Hematopoietic multipotent progenitor cell treated with erythropoietin and hydrocortisone succinate and interleukin-3 and kit ligand, for 6 days (in vitro differentiated cells): ENCODE results near the gene MYH14.

Experiments
- DNase-seq: peaks from one replicate; pipeline ENCODE4 v3.0.0-alpha.2; 2015

MYH14 gene

DNA sequence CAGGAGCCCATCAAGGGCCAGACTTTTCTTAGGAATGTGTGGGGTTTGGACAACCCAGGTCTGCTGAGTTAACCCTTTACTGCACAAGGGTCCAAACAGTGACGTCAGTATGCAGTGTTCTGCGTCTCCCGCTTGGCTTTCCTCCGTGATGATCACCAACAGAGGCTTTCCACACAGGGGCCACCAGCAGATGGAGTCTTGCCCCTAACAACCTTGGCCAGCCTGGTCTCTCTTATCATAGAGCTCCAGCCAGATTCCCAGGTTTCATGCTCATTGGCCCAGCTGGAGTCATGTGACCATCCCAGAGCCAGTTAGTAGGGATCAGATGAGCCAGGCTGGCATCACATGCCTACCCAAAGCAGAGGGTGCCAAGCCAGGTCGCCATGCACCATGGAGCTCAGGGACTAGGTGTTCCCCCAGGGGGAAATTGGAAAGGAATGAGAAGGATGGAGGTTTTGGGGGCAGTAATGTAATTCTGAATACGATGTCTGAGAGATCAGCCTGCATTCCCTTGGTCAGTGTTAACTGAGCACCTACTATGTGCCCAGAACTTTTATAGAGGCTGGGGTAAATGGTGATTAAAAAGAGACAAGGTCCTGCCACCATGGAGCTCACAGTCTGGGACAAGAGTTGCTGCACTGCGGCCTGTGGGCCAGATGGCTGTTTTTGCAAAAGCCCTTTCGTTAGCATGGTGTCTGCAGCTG, 61.2 kb downstream of the MYH14 start:
- DNase-seq: peak; percentile 31

DNA sequence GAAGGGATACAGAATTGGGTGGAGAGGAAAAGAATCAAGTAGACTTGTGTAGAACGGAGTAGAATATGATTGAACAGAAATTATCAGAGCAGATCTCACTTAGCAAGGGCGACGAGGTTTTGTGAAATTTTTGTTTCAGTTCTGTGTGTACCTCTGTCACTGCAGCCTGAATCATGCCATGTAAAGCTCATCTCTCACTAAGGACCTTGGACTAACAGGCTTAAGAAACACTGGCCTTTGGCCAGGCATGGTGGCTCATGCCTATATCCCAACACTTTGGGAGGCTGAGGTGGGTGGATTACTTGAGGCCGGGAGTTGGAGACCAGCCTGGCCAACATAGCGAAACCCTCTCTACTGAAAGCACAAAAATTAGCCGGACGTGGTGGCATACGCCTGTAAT, 62.6 kb downstream of the MYH14 start:
- DNase-seq: no peak

DNA sequence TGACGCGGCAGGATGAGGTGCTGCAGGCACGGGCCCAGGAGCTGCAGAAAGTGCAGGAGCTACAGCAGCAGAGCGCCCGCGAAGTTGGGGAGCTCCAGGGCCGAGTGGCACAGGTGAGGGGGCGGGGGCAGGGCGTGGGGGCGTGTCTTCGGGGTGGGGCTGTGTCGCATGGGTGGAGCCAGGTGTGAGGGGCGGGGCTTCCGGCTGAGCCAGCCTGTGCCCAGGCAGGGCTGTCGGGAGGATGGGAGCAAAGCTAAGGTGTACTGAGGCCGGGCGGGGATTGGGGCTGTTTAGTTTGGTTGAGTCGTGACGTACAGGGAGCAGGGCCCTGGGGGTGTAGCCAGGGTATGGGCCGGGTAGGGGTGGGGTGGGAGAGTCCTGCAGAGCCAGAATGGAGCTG, 63.5 kb downstream of the MYH14 start:
- DNase-seq: peak; percentile 4

DNA sequence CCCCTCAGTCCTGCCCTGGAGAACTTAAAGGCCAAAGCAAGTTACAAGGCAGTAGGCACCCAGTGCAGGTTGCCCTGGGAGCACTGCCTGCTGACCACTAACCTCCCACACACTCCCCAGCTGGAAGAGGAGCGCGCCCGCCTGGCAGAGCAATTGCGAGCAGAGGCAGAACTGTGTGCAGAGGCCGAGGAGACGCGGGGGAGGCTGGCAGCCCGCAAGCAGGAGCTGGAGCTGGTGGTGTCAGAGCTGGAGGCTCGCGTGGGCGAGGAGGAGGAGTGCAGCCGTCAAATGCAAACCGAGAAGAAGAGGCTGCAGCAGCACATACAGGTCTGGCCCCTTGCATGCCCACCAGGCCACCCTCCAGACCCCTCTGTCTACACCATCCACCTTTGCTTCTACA, 64.6 kb downstream of the MYH14 start:
- DNase-seq: no peak

DNA sequence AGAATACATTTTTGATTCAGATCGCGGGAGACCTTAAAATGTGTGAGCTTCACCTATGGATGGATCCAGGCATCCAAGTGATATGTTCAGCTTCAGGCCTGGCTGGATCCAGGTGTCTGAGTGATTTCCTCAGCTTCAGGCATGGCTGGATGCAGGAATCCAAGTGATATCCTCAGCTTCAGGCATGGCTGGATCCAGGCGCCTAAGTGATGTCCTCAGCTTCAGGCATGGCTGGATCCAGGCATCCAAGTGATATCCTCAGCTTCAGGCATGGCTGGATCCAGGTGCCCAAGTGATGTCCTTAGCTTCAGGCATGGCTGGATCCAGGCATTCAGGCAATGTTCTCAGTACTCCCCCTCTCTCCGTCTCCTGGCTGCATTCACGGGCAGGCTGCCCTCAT, 65.1 kb downstream of the MYH14 start:
- no peak for DNase-seq

DNA sequence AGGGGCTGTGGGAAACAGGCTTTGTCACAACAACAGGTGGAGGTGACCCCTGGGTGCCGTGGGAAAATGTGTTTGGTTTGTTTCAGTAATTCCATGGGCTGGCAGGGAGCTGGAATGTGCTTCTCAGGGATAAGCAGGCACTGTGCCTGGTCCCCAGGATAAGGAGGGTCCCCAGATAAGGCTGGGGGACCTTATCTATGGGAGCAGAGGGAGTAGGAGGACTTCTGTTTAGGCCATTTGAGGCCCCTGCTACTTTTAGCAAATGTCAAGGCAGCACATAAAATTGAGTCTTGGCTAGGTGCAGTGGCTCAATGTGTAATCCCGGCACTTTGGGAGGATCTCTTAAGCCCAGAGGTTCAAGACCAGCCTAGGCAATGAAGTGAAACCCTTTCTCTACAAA, 66.2 kb downstream of the MYH14 start:
- DNase-seq: peak; percentile 18

DNA sequence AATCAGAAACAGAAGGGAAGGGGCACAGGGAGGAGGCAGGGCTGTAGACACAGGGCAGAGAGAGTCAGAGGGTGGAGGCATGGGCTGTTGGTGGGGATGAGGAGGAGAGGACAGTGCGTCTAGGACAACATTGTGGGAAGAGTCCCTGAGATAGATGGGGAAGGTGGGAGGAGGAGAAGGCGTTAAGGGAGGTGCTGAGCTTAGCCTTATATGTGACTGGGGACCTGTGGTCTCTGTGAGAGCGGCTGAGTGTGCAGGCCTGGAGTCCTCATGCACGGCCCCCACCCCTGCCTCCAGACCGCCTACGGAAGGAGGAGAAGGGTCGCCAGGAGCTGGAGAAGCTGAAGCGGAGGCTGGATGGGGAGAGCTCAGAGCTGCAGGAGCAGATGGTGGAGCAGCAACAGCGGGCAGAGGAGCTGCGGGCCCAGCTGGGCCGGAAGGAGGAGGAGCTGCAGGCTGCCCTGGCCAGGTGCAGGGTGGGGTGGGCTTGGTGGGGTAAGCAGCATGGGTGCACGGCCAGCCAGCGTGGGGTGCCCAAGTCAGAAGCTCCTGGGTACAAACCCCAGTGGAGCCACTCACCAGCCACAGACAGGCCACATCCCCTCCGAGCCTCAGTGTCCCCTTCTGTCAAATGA, 69.0 kb downstream of the MYH14 start:
- no peak for DNase-seq

DNA sequence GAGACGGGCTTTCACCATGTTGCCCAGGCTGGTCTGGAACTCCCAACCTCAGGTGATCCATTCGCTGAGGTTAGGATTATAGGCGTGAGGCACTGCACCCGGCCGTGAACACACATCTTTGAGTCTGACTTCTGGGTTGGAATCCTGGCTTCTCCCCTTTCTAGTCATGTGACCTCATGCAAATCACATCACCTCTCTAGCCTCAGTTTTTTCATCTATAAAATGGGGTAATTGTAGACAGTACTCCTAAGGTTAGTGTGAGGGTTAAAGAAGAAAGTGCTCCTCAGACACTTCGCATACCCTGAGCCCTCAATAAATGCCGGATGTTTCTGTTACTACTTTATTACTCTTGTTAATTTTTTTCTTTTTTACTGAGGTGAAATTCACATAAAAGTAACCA, 70.4 kb downstream of the MYH14 start:
- DNase-seq: no peak

DNA sequence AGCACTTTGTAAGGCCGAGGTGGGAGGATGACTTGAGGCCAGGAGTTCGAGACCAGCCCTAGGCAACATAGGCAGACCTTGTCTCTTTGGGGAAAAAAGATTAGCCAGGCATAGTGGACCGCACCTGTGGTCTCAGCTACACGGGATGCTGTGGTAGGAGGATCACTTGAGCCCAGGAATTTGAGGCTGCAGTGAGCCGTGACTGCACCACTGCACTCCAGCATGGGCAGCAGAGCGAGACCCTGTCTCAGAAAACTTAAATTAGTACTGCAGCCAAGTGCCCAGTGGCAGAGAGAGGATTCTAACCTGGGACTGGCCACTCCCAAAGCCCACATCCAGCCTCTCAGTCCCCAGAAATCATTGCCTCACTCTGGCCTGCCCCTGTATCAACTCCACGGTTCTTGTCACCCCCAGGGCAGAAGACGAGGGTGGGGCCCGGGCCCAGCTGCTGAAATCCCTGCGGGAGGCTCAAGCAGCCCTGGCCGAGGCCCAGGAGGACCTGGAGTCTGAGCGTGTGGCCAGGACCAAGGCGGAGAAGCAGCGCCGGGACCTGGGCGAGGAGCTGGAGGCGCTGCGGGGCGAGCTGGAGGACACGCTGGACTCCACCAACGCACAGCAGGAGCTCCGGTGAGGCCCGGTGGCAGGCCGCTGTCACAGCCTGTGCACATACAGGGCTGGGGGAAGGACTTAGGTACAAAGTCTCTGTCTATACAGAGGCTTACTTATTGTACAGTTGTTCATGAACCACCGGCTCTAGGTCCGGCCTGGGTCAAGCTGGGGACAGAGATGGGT, 72.4 kb downstream of the MYH14 start:
- DNase-seq: no peak

DNA sequence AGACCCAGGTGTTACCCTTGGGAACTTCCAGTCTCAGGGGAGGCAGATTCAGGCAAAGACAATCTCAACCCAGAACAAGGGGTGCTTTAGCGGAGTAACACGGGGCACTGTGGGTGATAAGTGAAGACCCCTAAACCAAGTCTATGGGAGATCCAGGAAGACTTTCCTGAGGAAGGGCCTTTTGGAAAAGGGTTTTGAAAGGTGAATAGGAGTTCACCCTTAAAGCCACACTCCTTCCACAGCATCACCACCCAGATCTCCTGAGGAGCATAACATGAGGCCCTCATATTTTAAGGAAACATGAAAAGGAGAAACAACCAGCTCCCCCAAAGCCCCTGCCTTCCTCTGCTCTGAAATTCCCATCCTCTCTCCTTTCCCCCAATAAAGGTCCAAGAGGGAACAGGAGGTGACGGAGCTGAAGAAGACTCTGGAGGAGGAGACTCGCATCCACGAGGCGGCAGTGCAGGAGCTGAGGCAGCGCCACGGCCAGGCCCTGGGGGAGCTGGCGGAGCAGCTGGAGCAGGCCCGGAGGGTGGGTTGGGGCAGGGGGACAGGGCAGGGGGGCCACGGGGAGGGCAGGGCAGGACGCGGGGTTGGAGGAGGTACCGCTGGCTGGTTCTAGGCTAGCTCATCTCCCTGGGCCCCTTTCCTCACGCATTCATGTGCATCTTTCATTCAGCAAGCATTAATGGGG, 73.1 kb downstream of the MYH14 start:
- no peak for DNase-seq

DNA sequence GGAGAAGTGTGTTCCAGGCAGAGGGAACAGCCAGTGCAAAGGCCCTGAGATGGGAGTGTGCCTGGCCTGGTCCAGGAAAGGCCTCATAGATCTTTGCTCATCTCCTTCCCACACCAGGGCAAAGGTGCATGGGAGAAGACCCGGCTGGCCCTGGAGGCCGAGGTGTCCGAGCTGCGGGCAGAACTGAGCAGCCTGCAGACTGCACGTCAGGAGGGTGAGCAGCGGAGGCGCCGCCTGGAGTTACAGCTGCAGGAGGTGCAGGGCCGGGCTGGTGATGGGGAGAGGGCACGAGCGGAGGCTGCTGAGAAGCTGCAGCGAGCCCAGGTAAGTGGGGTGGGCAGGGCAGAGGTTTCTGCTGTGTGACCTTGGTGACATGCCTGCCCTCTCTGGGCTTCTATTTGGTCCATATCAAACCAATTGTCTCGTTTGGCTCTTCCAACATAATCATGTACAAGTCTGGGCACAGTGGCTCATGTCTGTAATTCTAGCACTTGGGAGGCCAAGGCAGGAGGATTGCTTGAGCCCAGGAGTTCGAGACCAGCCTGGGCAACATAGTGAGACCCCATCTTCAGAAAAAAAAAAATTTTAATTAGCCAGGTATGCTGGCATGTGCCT, 74.7 kb downstream of the MYH14 start:
- no peak for DNase-seq

DNA sequence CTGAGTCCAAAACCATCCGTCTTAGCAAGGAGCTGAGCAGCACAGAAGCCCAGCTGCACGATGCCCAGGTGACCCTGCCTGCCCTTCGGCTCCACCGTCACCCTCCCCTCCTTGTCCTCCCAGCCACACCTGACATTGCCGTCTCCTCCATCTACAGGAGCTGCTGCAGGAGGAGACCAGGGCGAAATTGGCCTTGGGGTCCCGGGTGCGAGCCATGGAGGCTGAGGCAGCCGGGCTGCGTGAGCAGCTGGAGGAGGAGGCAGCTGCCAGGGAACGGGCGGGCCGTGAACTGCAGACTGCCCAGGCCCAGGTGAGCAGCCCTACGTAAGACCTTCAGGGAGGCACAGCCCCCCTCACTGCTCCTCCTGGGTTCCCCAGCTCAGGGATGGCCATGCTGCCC, 76.7 kb downstream of the MYH14 start:
- DNase-seq: no peak

DNA sequence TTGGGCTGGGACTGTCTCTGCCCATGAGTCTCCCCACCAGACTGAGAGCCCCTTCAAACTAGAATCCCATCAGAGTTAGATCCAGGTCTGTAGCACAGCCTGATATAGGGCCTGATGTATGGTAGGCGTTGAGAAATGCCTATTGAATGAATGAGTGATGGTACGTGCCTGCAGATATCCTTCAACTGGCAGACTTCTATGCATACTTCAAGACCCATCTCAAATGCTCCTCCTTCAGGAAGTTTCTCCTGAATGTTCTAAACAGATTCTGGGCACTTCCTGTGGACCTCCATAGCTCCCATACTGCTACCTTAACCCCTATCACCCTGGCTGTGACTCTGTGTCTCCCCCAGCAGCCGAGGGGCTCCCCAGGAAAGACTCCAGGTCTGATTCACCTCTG, 77.6 kb downstream of the MYH14 start:
- DNase-seq: no peak

DNA sequence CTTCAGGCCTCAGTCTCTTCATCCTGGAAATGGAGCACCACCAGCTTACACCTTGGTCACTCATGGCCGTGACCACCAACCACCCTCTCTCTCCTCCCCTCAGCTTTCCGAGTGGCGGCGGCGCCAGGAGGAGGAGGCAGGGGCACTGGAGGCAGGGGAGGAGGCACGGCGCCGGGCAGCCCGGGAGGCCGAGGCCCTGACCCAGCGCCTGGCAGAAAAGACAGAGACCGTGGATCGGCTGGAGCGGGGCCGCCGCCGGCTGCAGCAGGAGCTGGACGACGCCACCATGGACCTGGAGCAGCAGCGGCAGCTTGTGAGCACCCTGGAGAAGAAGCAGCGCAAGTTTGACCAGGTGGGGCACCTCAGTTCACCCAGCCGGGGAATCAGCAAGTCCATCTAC, 78.1 kb downstream of the MYH14 start:
- DNase-seq: no peak

DNA sequence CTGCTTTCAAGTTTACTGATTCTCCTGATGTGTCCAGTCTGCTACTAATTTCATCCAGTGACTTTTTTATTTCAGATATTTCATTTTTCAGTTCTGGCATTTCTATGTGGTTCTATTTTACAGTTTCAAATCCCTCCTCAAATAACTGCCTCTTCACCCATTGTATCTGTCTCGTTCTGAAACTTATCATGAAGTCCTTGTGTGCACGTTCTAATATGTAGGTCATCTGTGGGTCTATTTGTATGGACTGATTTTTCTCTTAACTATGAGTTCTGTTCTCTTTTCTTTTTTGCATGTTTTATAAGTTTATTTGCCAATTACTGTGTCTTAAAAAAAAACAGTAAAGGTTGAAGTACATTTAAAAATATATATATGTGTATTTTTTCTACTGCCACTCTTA, 82.4 kb downstream of the MYH14 start:
- no peak for DNase-seq

DNA sequence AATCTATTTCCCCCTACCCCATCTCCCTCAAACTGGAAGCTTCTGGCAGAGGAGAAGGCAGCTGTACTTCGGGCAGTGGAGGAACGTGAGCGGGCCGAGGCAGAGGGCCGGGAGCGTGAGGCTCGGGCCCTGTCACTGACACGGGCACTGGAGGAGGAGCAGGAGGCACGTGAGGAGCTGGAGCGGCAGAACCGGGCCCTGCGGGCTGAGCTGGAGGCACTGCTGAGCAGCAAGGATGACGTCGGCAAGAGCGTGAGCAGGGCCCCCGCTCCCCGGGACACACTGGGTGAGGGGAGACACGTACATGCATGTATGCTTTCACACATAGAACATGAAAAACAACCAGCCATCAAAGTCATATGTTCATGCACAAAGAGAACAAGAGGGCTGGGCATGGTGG, 83.0 kb downstream of the MYH14 start:
- DNase-seq: no peak

DNA sequence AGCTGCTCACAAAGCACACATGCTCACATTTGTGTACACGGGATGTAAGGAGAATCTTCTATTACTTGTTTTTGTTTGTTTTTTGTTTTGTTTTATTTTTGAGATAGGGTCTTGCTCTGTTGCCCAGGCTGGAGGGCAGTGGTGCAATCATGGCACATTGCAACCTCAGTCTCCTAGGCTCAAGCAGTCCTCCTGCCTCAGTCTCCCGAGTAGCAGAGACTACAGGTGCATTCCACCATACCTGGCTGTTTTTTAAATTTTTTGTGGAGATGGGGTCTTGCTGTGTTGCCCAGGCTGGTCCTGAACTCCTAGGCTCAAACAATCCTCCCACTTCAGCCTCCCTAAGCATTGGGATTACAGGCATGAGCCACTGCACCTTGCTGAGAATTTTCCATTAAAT, 83.9 kb downstream of the MYH14 start:
- DNase-seq: no peak

DNA sequence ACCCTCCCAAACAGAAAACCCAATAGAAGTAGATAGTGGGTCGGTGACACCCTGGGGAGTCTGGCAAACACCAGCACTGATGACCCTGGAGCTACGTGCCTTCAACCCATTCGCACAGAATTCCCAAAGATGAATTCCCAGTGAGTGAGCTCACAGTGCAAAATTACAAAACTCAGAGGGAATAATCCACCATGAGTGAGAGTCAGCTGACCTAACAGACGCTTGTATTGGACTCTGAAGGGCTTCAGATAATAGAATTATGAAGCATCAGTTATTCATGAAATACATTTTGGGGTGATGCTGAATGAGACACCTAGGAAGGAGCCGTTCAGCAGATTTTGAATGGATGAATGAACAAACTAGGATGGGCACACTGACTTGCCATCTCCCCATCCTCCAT, 85.5 kb downstream of the MYH14 start:
- DNase-seq: no peak

DNA sequence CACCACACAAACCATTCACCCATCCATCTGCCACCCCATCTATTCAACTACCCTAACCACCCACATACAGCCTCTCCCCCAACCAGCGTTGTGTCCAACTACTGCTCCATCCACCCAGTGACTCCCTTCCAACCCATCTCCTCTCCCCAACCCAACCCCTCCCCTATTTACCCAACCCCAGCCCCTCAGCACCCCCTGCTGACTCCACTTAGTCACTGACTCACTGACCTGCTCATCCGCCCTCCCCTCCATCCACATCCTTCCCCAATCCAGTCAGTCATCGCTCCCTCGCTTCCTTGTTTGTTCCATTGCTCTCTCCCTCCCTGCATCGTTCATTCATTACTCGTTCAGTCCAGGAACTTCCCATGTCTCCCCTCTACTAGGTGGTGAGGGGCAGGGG, 86.6 kb downstream of the MYH14 start:
- DNase-seq: no peak

DNA sequence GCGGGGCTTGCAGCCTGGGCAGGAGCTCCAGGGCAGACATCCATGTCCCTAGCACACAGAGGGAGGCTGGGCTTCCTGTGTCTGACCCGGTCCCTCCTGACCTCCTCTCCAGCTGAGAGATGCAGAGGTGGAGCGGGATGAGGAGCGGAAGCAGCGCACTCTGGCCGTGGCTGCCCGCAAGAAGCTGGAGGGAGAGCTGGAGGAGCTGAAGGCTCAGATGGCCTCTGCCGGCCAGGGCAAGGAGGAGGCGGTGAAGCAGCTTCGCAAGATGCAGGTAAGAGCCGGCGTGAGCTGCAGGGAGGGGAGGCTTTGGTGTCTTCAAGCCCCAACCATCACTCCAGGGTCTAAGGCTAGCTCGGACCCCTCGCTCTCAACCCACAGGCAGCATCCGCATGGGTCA, 87.4 kb downstream of the MYH14 start:
- DNase-seq: no peak

DNA sequence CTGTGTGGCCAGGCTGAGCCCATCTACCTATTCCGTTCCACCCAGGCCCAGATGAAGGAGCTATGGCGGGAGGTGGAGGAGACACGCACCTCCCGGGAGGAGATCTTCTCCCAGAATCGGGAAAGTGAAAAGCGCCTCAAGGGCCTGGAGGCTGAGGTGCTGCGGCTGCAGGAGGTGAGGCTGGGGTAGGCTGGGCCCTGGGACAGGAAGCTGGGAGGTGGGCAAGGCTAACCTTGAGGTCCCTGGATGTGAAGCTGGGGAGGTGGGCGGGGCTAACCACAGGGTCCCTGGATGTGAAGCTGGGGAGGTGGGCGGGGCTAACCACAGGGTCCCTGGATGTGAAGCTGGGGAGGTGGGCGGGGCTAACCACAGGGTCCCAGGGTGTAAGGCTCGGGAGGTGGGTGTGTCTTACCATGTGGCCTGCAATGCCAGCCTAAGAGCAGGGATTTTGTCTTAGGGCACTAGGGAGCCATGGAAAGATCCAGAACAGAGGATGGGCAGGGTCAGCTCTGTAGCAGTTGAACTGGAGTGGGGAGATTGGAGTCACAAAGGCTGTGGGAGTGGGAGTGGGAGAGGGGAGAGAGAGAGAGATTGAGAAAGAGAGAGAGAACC, 88.9 kb downstream of the MYH14 start:
- DNase-seq: no peak

DNA sequence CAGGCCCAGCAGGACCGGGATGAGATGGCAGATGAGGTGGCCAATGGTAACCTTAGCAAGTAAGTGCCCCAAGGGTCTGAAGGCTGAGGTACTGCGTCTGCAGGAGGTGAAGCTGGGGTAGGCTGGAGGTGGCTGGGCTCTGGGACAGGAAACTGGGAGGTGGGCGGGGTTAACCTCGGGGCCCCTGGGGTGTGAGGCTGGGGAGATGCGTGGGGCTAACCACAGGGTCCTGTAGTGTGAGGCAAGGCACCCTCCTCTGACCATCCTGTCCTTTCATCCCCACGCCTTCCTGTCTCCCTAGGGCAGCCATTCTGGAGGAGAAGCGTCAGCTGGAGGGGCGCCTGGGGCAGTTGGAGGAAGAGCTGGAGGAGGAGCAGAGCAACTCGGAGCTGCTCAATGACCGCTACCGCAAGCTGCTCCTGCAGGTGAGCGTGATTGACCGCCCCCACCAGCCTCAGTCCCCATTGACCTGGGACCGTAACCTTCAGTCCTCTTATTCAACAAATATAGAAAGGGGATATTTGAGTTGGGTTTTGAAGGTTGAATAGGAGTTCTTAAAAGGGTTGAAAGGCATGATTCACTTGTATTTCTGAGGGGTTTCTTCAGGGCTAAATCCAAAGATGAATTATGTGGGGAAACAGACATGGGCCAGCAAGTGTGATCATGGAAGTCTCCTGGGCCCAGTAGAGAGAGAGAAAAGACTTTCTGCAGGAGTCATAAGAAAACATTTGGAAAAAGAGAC, 90.0 kb downstream of the MYH14 start:
- no peak for DNase-seq
